GM12865 (cell line): ENCODE data around the gene LPAR1.

Experiments
- DNase-seq: peaks from one replicate; pipeline ENCODE4 v3.0.0; 2010; ENCODE audit warnings: low read depth
- H3K4me3 ChIP-seq: 2 replicates; pipeline ENCODE4 v1.5.1; 2011; ENCODE audit warnings: mild to moderate bottlenecking, low read depth, low read length, control low read depth
- TF ChIP-seq, protein P1 (sequence below): IDR thresholded peaks from 2 replicates; pipeline ENCODE4 v1.5.1; 2011; ENCODE audit warnings: low read length, control low read depth, low read depth, inconsistent platforms; ENCODE audit not compliant: insufficient read depth; ENCODE audit errors: missing control alignments

Gene LPAR1

DNA sequence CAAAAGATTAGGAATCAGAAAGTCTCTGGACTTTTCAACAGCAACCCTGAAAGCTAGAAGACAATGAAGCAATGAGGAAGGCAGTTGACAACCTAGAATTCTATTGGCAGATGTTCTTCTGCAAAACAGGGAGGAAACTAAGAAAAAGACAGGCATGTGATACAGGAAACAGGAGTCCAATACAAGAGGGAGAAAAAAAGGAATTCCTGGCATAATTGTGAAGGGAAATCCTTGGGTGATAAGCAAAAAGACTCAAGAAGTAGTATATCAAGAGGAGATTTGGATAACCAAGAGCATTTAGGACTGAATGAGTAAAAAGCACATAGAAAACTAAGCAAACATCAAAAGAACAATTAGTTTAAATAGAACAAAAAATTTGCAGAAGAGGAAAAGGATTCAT lies 58.6 kb downstream of the LPAR1 start:
- H3K4me3 ChIP-seq = no peak overlapping the region
- TF ChIP-seq, protein P1, sequence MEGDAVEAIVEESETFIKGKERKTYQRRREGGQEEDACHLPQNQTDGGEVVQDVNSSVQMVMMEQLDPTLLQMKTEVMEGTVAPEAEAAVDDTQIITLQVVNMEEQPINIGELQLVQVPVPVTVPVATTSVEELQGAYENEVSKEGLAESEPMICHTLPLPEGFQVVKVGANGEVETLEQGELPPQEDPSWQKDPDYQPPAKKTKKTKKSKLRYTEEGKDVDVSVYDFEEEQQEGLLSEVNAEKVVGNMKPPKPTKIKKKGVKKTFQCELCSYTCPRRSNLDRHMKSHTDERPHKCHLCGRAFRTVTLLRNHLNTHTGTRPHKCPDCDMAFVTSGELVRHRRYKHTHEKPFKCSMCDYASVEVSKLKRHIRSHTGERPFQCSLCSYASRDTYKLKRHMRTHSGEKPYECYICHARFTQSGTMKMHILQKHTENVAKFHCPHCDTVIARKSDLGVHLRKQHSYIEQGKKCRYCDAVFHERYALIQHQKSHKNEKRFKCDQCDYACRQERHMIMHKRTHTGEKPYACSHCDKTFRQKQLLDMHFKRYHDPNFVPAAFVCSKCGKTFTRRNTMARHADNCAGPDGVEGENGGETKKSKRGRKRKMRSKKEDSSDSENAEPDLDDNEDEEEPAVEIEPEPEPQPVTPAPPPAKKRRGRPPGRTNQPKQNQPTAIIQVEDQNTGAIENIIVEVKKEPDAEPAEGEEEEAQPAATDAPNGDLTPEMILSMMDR = no peak
- no peak for DNase-seq

DNA sequence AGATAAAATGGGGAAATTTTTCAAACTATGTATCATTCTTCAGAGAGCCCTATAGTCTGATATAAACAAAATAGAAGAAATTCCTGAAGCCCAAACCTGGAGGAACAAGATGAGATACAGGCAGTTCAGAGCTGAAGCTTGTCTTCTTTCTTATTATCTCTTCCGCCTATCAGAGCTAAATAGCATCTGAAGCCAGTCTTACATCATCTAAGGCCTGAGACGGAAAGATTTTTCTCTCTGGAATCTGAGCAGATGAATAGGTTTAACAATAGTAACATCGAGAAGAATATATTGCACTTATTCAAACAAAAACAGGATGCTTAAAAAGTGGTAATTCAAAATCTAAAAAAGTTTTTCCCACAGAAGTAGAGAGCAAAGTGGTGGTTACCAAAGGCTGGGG lies 59.8 kb downstream of the LPAR1 start:
- H3K4me3 ChIP-seq = no peak overlapping the region
- TF ChIP-seq, protein P1 = no peak
- DNase-seq = no peak

DNA sequence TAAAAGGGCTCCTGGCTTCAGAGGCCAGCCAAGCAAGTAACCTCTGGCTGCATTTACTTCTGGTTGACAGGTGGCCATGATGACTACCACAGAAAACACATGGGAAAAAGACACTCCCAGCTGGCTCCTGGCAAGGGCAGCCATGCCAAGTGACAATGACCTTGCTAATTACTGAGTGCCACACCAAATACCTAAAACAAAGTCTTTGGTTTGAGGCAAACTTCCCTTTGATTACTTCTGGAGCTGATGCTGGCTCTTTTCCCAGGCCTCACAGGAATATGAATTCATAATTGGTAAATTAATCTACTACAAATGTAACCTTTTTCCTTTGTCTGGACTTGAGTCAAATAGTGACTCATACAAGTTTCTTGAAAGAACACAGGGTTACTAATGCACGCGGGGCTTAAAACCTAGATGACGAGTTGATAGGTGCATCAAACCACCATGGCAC lies 61.0 kb downstream of the LPAR1 start:
- DNase-seq = peak; percentile 20

DNA sequence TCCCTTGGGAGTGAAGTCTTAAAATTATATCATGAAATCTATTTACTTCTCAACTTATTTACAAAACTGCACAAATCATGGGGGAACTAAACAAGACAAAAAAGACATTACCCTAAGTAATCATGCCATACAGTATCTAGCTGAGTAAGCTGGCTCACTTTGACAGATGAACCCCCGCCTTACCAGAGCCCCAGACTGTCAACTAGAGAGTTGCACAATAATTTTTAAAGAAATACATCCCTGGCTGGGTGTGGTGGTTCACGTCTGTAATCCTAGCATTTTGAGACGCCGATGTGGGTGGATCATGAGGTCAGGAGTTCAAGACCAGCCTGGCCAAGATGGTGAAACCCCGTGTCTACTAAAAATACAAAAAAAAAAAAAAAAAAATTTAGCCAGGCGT lies 62.3 kb downstream of the LPAR1 start:
- no peak overlapping the region for H3K4me3 ChIP-seq
- peak; percentile 34 for DNase-seq
- TF ChIP-seq, protein P1 = no peak

More for the DNA sequence above, 61.0 kb downstream of the LPAR1 start:
- TF ChIP-seq, protein P1 = no peak
- no peak overlapping the region for H3K4me3 ChIP-seq

DNA sequence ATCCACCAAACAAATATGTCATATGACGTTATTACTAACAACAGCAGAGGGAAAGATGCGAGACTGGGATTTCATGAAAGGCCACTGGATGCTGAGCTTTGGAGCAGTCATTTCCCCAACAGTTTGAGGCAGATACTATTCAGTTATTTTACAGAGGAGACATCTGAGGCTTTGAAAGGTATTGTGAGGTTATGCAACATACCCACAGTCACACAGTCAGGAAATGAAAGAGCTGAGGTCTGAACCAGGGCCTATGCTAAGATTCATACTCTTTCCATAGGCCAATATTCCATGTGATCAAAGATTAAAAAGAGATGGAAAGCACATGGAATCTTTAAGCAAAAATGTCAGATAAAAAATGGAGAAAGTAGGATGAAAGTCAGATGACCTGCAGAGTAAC lies 63.0 kb downstream of the LPAR1 start:
- no peak overlapping the region for H3K4me3 ChIP-seq

DNA sequence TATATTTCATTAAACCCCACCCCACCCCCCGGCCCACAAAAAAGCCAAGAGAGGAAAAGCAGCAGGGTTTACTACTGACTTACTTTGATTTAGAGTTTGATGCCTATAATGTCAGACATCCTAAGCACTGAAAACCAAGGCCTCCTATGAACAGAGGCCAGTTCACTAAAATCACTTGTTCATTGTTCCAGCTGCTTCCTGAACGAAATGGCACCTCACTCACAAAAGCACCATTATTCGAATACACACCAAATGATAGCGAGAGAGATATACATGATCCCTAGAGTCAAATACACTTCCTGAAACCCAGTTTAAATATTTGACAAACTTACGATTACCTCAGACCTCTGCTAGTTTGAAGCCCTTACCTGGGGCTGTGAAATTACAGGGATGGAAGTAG lies 66.6 kb downstream of the LPAR1 start:
- DNase-seq = no peak
- TF ChIP-seq, protein P1 = no peak

More for the DNA sequence above, 63.0 kb downstream of the LPAR1 start:
- TF ChIP-seq, protein P1 = no peak
- peak; percentile 20 for DNase-seq

DNA sequence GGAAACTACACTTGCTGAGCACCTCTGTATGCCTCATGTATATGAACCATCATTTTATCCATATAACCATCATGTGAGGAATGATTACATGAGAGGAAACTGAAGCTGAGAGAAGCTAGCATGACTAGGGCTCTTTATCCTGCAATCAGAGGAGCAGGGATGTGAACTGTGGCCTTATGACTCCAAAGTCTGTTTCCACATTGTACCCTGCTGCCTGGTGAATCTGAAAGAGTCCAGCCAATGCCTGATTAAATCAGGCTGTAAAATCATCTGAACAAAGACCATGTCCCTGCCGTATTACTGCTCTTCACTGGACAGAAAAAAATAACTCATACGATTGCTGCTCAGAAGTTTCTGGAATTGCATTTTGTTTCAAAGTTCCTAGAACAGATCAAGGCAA lies 67.0 kb downstream of the LPAR1 start:
- H3K4me3 ChIP-seq = no peak overlapping the region
- TF ChIP-seq, protein P1 = no peak
- no peak for DNase-seq

More for the DNA sequence above, 66.6 kb downstream of the LPAR1 start:
- H3K4me3 ChIP-seq = no peak overlapping the region
